HEK293 (cell line): ENCODE results near the gene ABCC12.

Experiments used
- CTCF ChIA-PET: fragments of 350-600 bp; formaldehyde crosslinking; extraction: SDS; loops from one replicate; lab custom pipeline; 2021; ENCODE audit warnings: antibody characterized with exemption; lab: Yijun Ruan, JAX
- POLR2A ChIA-PET: fragments of 300-600 bp; formaldehyde crosslinking; extraction: SDS; loops from one replicate; lab custom pipeline; 2020; ENCODE audit warnings: antibody characterized with exemption, inconsistent platforms; lab: Yijun Ruan, JAX
- H3K27ac ChIP-seq: fragments of 200-500 bp; sonication (Bioruptor generic); 2 replicates; pipeline ENCODE4 v1.5.1; 2014; ENCODE audit warnings: low read depth, low read length, control low read depth, inconsistent platforms; ENCODE audit errors: extremely low read depth
- H3K36me3 ChIP-seq, 2 experiments: fragments of 200-500 bp in 1 of 2; sonication (Bioruptor generic) in 1 of 2; 1 replicate in 1 of 2; 2 replicates in 1 of 2; pipeline ENCODE4 v1.5.1; 2014 to 2017; ENCODE audit warnings: inconsistent platforms in 2 of 2, low read length in 2 of 2; ENCODE audit not compliant: control insufficient read depth in 2 of 2, insufficient read depth in 1 of 2
- H3K4me1 ChIP-seq: fragments of 200-500 bp; sonication (Bioruptor generic); 2 replicates; pipeline ENCODE4 v1.5.1; 2014; ENCODE audit warnings: mild to moderate bottlenecking, low read length, inconsistent platforms; ENCODE audit not compliant: control insufficient read depth, insufficient read depth
- H3K4me3 ChIP-seq: 2 replicates; pipeline ENCODE4 v1.5.1; 2011; ENCODE audit warnings: low read depth, mild to moderate bottlenecking, control low read depth, low read length, moderate library complexity
- H3K9me3 ChIP-seq: fragments of 200-500 bp; sonication (Bioruptor generic); 2 replicates; pipeline ENCODE4 v1.5.1; 2014; ENCODE audit warnings: low read depth, low read length, inconsistent platforms; ENCODE audit not compliant: control insufficient read depth, insufficient read depth
- EGR2 ChIP-seq: fragments of 450-650 bp; formaldehyde crosslinking; IDR thresholded peaks from 2 replicates; pipeline ENCODE4 v1.5.1; 2016; ENCODE audit warnings: low read depth, missing biosample characterization, missing genetic modification characterization
- HOXC10 ChIP-seq: sonication (generic); formaldehyde crosslinking; IDR thresholded peaks from 2 replicates; pipeline ENCODE4 v1.8.1; 2023; ENCODE audit warnings: mild to moderate bottlenecking, missing genetic modification reagents
- SP2 ChIP-seq: fragments of 450-650 bp; formaldehyde crosslinking; IDR thresholded peaks from 2 replicates; pipeline ENCODE4 v1.5.1; 2016; ENCODE audit warnings: missing biosample characterization, missing genetic modification characterization
- SP7 ChIP-seq: fragments of 450-650 bp; formaldehyde crosslinking; IDR thresholded peaks from 2 replicates; pipeline ENCODE4 v1.5.1; 2016; ENCODE audit warnings: missing biosample characterization, missing genetic modification characterization
- YY2 ChIP-seq: fragments of 450-650 bp; formaldehyde crosslinking; IDR thresholded peaks from 2 replicates; pipeline ENCODE4 v1.5.1; 2016; ENCODE audit warnings: missing biosample characterization, missing genetic modification characterization
- ZBTB7A ChIP-seq: fragments of 450-650 bp; formaldehyde crosslinking; IDR thresholded peaks from 2 replicates; pipeline ENCODE4 v1.5.1; 2016; ENCODE audit warnings: low read depth, missing biosample characterization, missing genetic modification characterization
- ZBTB8A ChIP-seq: fragments of 450-650 bp; formaldehyde crosslinking; IDR thresholded peaks from 2 replicates; pipeline ENCODE4 v1.5.1; 2016; ENCODE audit warnings: missing biosample characterization, missing genetic modification characterization
- ZEB2 ChIP-seq: fragments of 450-650 bp; formaldehyde crosslinking; IDR thresholded peaks from 2 replicates; pipeline ENCODE4 v1.5.1; 2016; ENCODE audit warnings: missing biosample characterization, missing genetic modification characterization
- ZFHX2 ChIP-seq: fragments of 450-650 bp; formaldehyde crosslinking; conservative IDR thresholded peaks from 2 replicates; pipeline ENCODE4 v1.5.1; 2016; ENCODE audit warnings: missing biosample characterization, missing genetic modification characterization
- ZNF132 ChIP-seq: fragments of 450-650 bp; formaldehyde crosslinking; IDR thresholded peaks from 2 replicates; pipeline ENCODE4 v1.5.1; 2017; ENCODE audit warnings: missing biosample characterization, missing genetic modification characterization, borderline replicate concordance
- ZNF211 ChIP-seq: fragments of 450-650 bp; formaldehyde crosslinking; IDR thresholded peaks from 2 replicates; pipeline ENCODE4 v1.5.1; 2016; ENCODE audit warnings: low read depth, missing biosample characterization, missing genetic modification characterization
- ZNF404 ChIP-seq: fragments of 450-650 bp; formaldehyde crosslinking; IDR thresholded peaks from 2 replicates; pipeline ENCODE4 v1.5.1; 2017; ENCODE audit warnings: missing biosample characterization, missing genetic modification characterization
- ZNF596 ChIP-seq: fragments of 450-650 bp; IDR thresholded peaks from 2 replicates; pipeline ENCODE4 v1.5.0; 2018; ENCODE audit warnings: missing biosample characterization, mild to moderate bottlenecking, missing genetic modification characterization, moderate library complexity
- ZNF660 ChIP-seq: fragments of 450-650 bp; IDR thresholded peaks from 2 replicates; pipeline ENCODE4 v1.5.1; 2018; ENCODE audit warnings: missing biosample characterization, mild to moderate bottlenecking, missing genetic modification characterization
- ZNF677 ChIP-seq: fragments of 450-650 bp; IDR thresholded peaks from 2 replicates; pipeline ENCODE4 v1.5.0; 2018; ENCODE audit warnings: missing biosample characterization, mild to moderate bottlenecking, missing genetic modification characterization, moderate library complexity
- TF ChIP-seq, protein P1 (sequence below): fragments of 450-650 bp; formaldehyde crosslinking; IDR thresholded peaks from 2 replicates; pipeline ENCODE4 v1.5.1; 2017; ENCODE audit warnings: missing biosample characterization, missing genetic modification characterization
- TF ChIP-seq, protein P2 (sequence below): fragments of 450-650 bp; formaldehyde crosslinking; IDR thresholded peaks from 2 replicates; pipeline ENCODE4 v1.5.1; 2016; ENCODE audit warnings: missing biosample characterization, missing genetic modification characterization, borderline replicate concordance
- TF ChIP-seq, protein P3 (sequence below): fragments of 450-650 bp; formaldehyde crosslinking; IDR thresholded peaks from 2 replicates; pipeline ENCODE4 v1.5.1; 2016; ENCODE audit warnings: missing biosample characterization, missing genetic modification characterization
- TF ChIP-seq, protein P4 (sequence below): fragments of 450-650 bp; formaldehyde crosslinking; IDR thresholded peaks from 2 replicates; pipeline ENCODE4 v1.5.1; 2017; ENCODE audit warnings: missing biosample characterization, missing genetic modification characterization

ABCC12 gene

DNA sequence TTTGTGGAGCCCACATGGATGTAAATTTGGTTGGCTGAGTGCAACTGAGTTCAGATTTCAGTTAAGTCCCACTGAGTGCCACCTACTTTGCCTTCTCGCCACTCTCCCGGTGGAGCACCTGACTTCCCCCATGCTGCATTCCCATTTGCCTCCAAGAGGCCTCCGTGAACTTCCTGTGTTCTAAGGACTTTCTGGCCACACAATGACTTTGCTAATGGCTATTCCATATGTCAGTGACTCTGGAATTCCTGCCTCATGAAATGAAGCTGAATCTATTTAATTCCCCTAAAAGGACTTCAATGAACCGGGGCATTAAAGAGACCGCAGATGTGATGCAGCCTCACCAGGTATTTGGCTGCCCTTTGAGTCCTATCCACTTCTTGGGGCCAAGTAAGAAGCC is 29.9 kb downstream of the ABCC12 start:
- POLR2A ChIA-PET, result no interaction called here
- H3K36me3 ChIP-seq, result no peaks in the 10 kb centered on the region
- no peak for TF ChIP-seq ZNF596
- TF ChIP-seq, protein P1, sequence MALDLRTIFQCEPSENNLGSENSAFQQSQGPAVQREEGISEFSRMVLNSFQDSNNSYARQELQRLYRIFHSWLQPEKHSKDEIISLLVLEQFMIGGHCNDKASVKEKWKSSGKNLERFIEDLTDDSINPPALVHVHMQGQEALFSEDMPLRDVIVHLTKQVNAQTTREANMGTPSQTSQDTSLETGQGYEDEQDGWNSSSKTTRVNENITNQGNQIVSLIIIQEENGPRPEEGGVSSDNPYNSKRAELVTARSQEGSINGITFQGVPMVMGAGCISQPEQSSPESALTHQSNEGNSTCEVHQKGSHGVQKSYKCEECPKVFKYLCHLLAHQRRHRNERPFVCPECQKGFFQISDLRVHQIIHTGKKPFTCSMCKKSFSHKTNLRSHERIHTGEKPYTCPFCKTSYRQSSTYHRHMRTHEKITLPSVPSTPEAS (tag by site-specific recombination), result no peak
- TF ChIP-seq ZNF404, result no peak
- no peak for TF ChIP-seq SP2
- TF ChIP-seq ZNF677 (tag by site-specific recombination), result no peak
- TF ChIP-seq ZNF211 (tag by site-specific recombination), result no peak
- no peak overlapping the region for H3K27ac ChIP-seq
- peaks cover 3% of the 10 kb centered on the region; the same call in 1 of the 2 replicates for H3K4me1 ChIP-seq
- H3K4me3 ChIP-seq, result no peak overlapping the region
- H3K9me3 ChIP-seq, result no peaks in the 10 kb centered on the region
- CTCF ChIA-PET, result interaction anchor here (0.7 to 1.5 kb wide), 2 partner anchors 39 to 253 kb away, joined by 3 read pairs; no protein-coding TSS in a partner anchor

DNA sequence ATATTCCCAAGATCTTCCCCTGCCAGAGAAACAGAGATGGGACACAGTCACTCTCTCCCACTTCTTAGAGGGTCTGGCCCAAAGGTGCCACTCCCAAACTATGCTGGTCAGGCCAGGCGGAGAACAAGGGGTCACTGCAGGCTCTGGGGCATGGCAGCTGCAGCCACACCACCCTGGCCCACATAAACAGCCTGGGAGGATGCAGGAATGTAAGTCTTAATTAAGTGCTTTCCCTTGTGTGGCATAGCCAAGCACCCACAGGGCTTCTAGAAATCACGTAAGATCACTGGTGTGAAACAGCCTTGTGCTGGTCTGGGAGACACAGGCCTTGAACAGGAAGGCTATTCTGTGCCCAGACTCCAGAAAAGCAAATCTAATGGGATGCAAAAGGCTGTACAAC is 31.5 kb downstream of the ABCC12 start:
- ChIA-PET CTCF (interaction anchor here (0.6 to 1.5 kb wide), 4 partner anchors 11 to 983 kb away, joined by 3 to 4 read pairs (median 4); no protein-coding TSS in a partner anchor), POLR2A (no interaction called here)
- Histone ChIP-seq H3K27ac (no peak overlapping the region), H3K4me3 (no peak overlapping the region), H3K4me1 (peaks cover 3% of the 10 kb centered on the region; the same call in 1 of the 2 replicates), H3K36me3 (no peaks in the 10 kb centered on the region), H3K9me3 (no peaks in the 10 kb centered on the region)
- TF ChIP-seq, protein P2, sequence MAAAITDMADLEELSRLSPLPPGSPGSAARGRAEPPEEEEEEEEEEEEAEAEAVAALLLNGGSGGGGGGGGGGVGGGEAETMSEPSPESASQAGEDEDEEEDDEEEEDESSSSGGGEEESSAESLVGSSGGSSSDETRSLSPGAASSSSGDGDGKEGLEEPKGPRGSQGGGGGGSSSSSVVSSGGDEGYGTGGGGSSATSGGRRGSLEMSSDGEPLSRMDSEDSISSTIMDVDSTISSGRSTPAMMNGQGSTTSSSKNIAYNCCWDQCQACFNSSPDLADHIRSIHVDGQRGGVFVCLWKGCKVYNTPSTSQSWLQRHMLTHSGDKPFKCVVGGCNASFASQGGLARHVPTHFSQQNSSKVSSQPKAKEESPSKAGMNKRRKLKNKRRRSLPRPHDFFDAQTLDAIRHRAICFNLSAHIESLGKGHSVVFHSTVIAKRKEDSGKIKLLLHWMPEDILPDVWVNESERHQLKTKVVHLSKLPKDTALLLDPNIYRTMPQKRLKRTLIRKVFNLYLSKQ, result no peak
- TF ChIP-seq ZEB2 (tag by site-specific recombination), result no peak

DNA sequence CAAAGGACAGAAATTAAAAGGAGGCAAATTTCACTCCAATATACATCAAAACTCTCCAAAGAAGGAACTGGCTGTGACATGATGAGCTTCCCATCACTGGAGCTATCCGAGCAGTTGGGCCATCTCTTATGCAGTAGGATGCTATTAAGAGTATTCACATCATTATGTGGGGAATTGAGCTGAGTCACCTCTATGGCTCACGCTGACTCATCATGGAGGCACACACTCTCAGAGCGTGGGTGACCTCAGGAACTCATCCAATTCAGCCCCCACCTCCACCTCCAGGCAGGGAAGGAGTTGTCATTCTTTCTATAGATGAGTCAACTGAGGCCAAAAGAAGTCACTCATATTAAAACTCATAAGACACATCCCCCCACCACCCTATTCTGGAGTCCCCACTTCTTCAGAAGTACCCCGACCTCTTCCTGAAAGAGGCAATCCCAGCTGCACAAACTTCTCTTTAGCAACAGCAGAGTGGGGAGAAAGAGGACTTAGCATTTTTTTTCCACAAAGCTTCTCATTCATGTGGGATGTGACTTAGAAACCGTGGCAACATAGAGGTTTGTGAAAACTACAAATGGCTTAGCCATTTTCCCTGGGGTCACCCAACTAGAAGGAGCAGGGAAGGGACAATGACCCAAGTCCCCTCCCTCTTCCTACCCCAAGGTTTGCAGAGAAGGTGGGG is 32.5 kb downstream of the ABCC12 start:
- H3K27ac ChIP-seq, result no peak overlapping the region
- H3K4me1 ChIP-seq, result peaks cover 3% of the 10 kb centered on the region; the same call in 1 of the 2 replicates
- TF ChIP-seq, protein P3, sequence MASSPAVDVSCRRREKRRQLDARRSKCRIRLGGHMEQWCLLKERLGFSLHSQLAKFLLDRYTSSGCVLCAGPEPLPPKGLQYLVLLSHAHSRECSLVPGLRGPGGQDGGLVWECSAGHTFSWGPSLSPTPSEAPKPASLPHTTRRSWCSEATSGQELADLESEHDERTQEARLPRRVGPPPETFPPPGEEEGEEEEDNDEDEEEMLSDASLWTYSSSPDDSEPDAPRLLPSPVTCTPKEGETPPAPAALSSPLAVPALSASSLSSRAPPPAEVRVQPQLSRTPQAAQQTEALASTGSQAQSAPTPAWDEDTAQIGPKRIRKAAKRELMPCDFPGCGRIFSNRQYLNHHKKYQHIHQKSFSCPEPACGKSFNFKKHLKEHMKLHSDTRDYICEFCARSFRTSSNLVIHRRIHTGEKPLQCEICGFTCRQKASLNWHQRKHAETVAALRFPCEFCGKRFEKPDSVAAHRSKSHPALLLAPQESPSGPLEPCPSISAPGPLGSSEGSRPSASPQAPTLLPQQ (tag by site-specific recombination), result peak; percentile 53; the same call in 1 of the 2 replicates
- TF ChIP-seq SP7 (tag by site-specific recombination) (peak; percentile 49; the same call in 1 of the 2 replicates), YY2 (tag by site-specific recombination) (peak; percentile 14; the same call in 1 of the 2 replicates), ZFHX2 (tag by site-specific recombination) (peak; percentile 84), ZBTB8A (tag by site-specific recombination) (no peak), HOXC10 (CRISPR knock-in tag) (no peak), ZNF660 (tag by site-specific recombination) (0 out of 2 replicates have a peak, but pooled peaks have one; percentile 82), ZBTB7A (tag by site-specific recombination) (no peak), EGR2 (peak; percentile 86), ZNF132 (tag by site-specific recombination) (no peak)
- TF ChIP-seq, protein P4, sequence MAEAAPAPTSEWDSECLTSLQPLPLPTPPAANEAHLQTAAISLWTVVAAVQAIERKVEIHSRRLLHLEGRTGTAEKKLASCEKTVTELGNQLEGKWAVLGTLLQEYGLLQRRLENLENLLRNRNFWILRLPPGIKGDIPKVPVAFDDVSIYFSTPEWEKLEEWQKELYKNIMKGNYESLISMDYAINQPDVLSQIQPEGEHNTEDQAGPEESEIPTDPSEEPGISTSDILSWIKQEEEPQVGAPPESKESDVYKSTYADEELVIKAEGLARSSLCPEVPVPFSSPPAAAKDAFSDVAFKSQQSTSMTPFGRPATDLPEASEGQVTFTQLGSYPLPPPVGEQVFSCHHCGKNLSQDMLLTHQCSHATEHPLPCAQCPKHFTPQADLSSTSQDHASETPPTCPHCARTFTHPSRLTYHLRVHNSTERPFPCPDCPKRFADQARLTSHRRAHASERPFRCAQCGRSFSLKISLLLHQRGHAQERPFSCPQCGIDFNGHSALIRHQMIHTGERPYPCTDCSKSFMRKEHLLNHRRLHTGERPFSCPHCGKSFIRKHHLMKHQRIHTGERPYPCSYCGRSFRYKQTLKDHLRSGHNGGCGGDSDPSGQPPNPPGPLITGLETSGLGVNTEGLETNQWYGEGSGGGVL (tag by site-specific recombination), result peak; percentile 77
- ChIA-PET CTCF (interaction anchor here (0.6 to 1.5 kb wide), 5 partner anchors 10 to 982 kb away, joined by 3 to 5 read pairs (median 4); no protein-coding TSS in a partner anchor), POLR2A (no interaction called here)
- H3K4me3 ChIP-seq, result no peak overlapping the region
- H3K36me3 ChIP-seq, result no peaks in the 10 kb centered on the region
- no peaks in the 10 kb centered on the region for H3K9me3 ChIP-seq
